ENCODE results near the gene SLC16A11.

DNA sequence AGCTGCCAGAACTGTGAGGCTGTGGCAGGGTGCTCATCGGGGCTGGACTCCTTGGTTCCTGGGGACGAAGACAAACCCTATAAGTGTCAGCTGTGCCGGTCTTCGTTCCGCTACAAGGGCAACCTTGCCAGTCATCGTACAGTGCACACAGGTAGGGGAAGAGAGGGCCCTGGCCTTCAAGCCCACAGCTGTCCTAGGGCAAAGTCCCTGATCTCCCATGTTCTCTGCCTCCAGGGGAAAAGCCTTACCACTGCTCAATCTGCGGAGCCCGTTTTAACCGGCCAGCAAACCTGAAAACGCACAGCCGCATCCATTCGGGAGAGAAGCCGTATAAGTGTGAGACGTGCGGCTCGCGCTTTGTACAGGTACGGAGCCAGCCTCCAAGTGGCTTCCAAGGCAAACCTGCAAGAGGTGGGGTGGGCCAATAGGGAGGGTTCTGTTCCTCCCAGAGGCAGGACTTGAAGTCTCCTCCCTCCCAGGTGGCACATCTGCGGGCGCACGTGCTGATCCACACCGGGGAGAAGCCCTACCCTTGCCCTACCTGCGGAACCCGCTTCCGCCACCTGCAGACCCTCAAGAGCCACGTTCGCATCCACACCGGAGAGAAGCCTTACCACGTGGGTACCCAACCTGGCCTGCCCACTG lies 17.3 kb downstream of the SLC16A11 start:
- TF ChIP-seq, protein P1, sequence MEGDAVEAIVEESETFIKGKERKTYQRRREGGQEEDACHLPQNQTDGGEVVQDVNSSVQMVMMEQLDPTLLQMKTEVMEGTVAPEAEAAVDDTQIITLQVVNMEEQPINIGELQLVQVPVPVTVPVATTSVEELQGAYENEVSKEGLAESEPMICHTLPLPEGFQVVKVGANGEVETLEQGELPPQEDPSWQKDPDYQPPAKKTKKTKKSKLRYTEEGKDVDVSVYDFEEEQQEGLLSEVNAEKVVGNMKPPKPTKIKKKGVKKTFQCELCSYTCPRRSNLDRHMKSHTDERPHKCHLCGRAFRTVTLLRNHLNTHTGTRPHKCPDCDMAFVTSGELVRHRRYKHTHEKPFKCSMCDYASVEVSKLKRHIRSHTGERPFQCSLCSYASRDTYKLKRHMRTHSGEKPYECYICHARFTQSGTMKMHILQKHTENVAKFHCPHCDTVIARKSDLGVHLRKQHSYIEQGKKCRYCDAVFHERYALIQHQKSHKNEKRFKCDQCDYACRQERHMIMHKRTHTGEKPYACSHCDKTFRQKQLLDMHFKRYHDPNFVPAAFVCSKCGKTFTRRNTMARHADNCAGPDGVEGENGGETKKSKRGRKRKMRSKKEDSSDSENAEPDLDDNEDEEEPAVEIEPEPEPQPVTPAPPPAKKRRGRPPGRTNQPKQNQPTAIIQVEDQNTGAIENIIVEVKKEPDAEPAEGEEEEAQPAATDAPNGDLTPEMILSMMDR (IDR thresholded peaks at IDR 0.05; ENCODE audit: insufficient read depth, low read depth, low read length) = no peak
- TF ChIP-seq EZH2 (IDR thresholded peaks at IDR 0.05; ENCODE audit: insufficient read depth, low read length) = no peak

All from astrocyte (in vitro differentiated cells and primary cell).